GM12878 (cell line): ENCODE measurements around the gene CEP78. TPM values are rescaled to one million over a fixed set of nuclear protein-coding genes. Genes with fewer than 3 reads are reported as not detected.

ENCODE experiments used
- CTCF ChIP-seq, 3 experiments: IDR thresholded peaks in 2 of 3; conservative IDR thresholded peaks in 1 of 3; 2 replicates each; pipeline ENCODE4 v1.5.1; 2011; ENCODE audit warnings: low read depth in 3 of 3, low read length in 3 of 3, mild to moderate bottlenecking in 3 of 3, control low read depth in 2 of 3, moderate library complexity in 2 of 3, inconsistent platforms in 1 of 3, mixed read lengths in 1 of 3; ENCODE audit not compliant: control insufficient read depth in 2 of 3, insufficient read depth in 1 of 3; ENCODE audit errors: extremely low read depth in 1 of 3
- CUX1 ChIP-seq: IDR thresholded peaks from 2 replicates; pipeline ENCODE4 v1.6.1; 2012; ENCODE audit warnings: improper control_type of control experiment, low read depth, low read length; ENCODE audit not compliant: insufficient replicate concordance
- ESRRA ChIP-seq: IDR thresholded peaks from 2 replicates; pipeline ENCODE4 v1.6.1; 2012; ENCODE audit warnings: mild to moderate bottlenecking, low read length, improper control_type of control experiment
- HDGF ChIP-seq: fragments of 450-650 bp; IDR thresholded peaks from 2 replicates; pipeline ENCODE4 v1.6.1; 2016; ENCODE audit warnings: antibody characterized with exemption
- JUNB ChIP-seq: IDR thresholded peaks from 2 replicates; pipeline ENCODE4 v1.6.1; 2016; ENCODE audit warnings: antibody characterized with exemption, mild to moderate bottlenecking
- MLLT1 ChIP-seq: fragments of 450-650 bp; IDR thresholded peaks from 2 replicates; pipeline ENCODE4 v1.6.1; 2016; ENCODE audit warnings: mild to moderate bottlenecking
- MTA3 ChIP-seq: IDR thresholded peaks from 2 replicates; pipeline ENCODE4 v1.6.1; 2012; ENCODE audit warnings: low read length, inconsistent platforms, borderline replicate concordance
- RAD21 ChIP-seq: IDR thresholded peaks from 2 replicates; pipeline ENCODE4 v1.6.1; 2011; ENCODE audit warnings: mild to moderate bottlenecking, low read depth, low read length, moderate library complexity; ENCODE audit not compliant: insufficient read depth
- SMARCA5 ChIP-seq: fragments of 450-650 bp; IDR thresholded peaks from 2 replicates; pipeline ENCODE4 v1.6.1; 2017; ENCODE audit warnings: mild to moderate bottlenecking
- polyA plus RNA-seq, 11 experiments: library from polyadenylated mRNA; depleted of rRNA in 4 of 11; unstranded in 6 of 11; stranded (reverse) in 5 of 11; fragments of >200 nt; fragmentation: Nextera tagmentation in 4 of 11; fragmentation: Illumina TruSeq in 1 of 11; extraction: Ambion mirVana in 4 of 11; extraction: Trizol in 1 of 11; gene quantifications; 1 replicate in 1 of 11; 2 replicates in 10 of 11; pipeline versions ENCODE4 v1.2.1 to v1.2.3, GENCODE V29; 2011 to 2016; ENCODE audit warnings: inconsistent platforms in 2 of 11, missing spikeins in 2 of 11, low read depth in 1 of 11
- total RNA-seq, 4 experiments: library from RNA; depleted of rRNA in 3 of 4; stranded (reverse); fragments of >200 nt in 3 of 4; fragmentation: Illumina TruSeq in 1 of 4; extraction: Trizol in 1 of 4; gene quantifications; 2 replicates each; pipeline versions ENCODE4 v1.2.1 to v1.2.3, GENCODE V29; 2013 to 2021
- TF ChIP-seq, protein P1 (sequence below): fragments of 450-650 bp; conservative IDR thresholded peaks from 2 replicates; pipeline ENCODE4 v1.6.1; 2017; ENCODE audit warnings: mild to moderate bottlenecking, moderate library complexity

CEP78 gene
- total and polyA plus RNA-seq, 10 of the 15 experiments (the other 5 are each of a cell fraction or from before 2014, with no cell fraction given): 4.1 to 44.9 (median 27.9) TPM

GRCh38 chr9:78248635-78249034 lies 12.8 kb downstream of the CEP78 start (continued):
- TF ChIP-seq CUX1 (no peak), HDGF (no peak), ESRRA (no peak), MLLT1 (no peak), SMARCA5 (no peak), MTA3 (no peak), RAD21 (no peak), JUNB (no peak), CTCF (IDR thresholded peaks at IDR 0.05 in 2 of 3, conservative IDR thresholded peaks at IDR 0.05 in 1 of 3; ENCODE audit: control insufficient read depth in 2 of 3, extremely low read depth in 1 of 3, insufficient read depth in 1 of 3, low read depth in 3 of 3, low read length in 3 of 3) (no peak)
- TF ChIP-seq, protein P1, sequence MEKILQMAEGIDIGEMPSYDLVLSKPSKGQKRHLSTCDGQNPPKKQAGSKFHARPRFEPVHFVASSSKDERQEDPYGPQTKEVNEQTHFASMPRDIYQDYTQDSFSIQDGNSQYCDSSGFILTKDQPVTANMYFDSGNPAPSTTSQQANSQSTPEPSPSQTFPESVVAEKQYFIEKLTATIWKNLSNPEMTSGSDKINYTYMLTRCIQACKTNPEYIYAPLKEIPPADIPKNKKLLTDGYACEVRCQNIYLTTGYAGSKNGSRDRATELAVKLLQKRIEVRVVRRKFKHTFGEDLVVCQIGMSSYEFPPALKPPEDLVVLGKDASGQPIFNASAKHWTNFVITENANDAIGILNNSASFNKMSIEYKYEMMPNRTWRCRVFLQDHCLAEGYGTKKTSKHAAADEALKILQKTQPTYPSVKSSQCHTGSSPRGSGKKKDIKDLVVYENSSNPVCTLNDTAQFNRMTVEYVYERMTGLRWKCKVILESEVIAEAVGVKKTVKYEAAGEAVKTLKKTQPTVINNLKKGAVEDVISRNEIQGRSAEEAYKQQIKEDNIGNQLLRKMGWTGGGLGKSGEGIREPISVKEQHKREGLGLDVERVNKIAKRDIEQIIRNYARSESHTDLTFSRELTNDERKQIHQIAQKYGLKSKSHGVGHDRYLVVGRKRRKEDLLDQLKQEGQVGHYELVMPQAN: no peak
